GM19452 (cell line): ENCODE data around the gene MAP2K6.

Source experiments
- ATAC-seq: cut with Tn5 transposase; IDR thresholded peaks from one replicate; pipeline ENCODE4 v1.9.1; 2021; ENCODE audit not compliant: unreplicated experiment

Gene MAP2K6

DNA sequence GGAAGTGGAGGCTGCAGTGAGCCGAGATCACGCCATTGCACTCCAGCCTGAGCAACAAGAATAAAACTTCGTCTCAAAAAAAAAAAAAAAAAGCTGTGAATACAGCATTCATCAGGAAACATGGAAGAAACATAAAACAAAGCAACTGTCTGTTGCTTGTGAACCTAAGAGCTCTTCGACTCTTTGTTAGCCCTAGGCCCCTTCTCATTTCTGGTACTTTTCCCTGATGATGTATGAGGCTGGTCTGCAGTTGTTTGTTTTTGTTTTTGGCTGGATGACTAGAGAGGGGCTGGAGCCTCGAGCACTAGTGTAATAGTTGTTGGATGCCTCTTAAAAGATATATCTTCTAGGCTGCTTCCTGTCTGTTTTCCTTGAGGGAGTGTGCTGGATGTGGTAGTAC lies 113.5 kb downstream of the MAP2K6 start:
- no peak for ATAC-seq

DNA sequence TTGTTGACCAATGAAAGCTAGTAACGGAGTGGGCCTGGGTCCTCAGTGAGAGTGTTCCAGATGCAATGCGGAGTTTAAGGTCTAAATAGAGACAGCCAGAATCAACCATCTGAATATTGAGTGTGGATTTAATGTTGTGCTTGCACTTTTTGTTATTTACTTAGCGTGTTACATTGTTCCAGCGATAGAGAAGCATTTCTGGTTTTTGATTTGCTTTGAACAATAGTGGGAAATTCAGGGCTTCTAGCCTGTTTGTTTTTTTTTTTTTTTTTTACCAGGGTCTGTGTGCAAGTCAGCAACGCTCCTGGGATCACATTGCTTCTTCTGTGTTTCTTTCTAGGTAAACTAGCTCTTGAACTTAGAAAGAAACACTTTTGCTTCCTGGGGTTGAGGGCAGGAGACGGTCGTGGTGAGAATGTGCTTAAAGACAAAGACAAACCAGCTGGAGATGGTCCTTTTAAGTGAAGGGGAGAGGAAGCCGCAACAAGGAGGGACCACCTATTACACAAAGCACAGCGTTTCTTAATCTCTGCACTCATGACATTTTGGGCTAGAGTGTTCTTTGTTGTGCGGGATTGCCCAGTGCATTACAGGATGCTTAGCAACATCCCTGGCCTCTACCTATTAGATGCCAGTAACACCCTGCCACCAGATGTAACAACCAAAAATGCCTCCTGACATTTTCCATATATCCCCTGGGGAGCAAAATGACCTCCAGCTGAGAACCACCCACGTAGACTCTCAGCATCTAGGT lies 119.2 kb downstream of the MAP2K6 start:
- ATAC-seq, result no peak

DNA sequence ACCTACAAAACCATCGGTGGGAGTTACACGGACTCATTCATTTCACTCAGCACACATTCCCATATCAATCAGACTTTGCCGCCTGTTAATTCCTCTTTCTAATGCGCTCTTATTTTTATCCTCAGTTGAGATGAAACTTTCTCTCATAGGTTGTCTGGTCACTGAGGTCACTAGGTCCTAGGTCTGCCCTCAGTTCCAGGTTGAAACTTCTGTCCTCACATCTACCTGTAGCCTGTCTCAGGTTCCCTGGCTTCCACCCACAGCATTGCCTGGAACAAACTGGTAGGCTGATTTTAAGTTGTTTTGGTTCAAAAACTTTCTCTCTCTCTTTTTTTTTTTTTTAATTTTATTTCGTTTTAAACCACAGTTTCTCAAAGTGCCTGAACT lies 119.7 kb downstream of the MAP2K6 start:
- ATAC-seq, result no peak

DNA sequence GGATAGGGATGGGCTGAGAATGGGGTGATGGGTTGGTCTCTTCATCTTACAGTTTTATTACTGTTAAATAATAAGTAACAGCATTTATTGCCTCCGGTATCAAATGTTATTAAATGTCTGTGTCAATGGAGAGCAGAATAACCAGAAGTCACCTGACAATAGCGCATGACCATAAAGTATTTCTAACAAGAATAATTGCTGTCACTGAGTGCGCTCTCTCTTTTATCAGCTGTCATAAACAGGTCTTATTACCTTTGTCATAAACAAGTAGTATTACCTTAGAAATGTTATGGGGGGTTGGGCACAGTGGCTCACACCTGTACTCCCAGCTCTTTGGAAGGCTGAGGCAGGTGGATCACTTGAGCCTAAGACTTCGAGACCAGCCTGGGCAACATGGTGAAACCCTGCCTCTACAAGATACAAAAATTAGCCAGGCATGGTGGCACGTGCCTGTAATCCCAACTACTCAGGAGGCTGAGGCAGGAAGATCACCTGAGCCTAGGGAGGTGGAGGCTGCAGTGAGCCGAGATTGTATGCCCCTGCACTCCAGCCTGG lies 120.6 kb downstream of the MAP2K6 start:
- no peak for ATAC-seq

DNA sequence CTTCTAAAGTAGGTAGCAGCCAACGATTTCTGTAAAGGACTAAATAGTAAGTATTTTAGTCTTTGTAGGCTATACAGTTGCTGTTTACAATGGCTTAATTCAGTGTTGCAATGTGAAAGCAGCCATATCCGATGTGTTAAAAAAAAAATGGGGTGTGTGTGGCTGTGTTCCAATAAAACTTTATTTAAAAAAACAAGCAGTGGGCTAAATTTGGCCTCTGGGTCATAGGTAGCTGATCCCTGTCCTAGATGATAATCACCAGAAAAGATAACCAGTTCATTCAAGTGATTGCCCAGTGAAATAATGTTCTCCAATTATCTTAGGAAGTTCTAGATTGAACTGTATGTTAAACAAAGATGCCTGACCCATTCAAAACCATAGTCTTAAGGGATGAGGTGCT lies 124.3 kb downstream of the MAP2K6 start:
- ATAC-seq, result no peak

DNA sequence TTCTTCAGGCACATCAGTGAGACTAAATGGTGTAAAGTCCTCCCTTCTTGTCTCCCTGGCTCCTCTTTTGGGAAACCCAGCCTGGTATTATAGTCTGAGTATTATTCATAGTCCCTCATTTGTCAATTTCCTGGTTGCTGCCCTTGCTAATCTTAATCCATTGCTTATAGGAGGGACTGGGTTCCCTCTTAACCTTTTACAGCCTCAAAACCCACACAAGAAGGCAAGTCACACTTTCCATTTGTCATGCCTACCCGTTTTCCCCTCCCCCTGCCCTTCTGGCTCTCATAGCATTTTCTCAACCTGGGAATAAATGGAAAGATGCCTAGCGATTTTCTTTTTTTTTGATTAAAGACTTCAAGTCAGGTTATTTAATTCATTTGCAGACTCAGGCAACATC lies 124.8 kb downstream of the MAP2K6 start:
- no peak for ATAC-seq

DNA sequence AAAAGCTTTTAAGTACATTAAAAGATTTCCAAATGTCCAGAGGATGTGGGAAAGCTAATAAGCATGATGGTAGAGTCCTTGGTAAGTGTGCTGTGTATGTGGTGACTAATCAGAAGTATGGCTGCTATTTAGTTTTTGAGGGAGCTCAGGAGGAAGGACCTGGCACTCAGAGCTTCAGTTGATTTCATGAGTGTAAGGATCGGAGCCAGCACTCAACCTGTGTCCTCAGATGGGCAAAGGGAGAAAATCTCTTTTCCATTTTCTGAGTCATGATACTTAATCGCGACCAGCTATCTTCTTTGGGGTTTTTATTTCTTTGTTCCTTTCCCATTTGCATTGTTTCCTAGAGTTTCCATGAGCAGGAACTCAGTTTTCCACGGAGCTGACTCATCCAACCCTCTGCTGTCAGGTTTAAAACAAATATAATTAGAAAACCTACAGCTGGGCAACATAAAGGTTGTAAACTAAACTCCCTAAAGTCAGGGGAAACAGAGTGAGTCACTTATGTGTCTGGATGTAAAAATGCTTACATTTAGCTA lies 125.4 kb downstream of the MAP2K6 start:
- ATAC-seq, result no peak

DNA sequence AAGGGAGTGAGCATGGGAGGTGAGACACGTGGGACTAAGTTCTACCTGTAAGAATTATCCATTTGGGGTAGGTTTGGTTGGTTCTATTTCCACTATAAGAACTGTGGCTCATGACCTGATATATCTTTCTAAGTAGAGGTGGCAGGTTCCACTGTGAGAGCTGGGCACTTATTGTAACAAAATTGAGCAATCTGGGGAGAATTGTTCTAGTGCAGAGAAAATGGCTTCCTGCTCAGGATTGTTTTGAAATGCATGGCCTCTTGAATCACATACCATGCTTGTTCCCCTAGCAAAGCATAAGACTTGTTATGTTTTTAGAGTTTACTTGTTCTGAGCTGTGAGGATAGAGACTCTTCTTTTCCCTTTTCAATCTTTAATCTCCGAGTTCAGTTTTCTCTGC lies 125.9 kb downstream of the MAP2K6 start:
- ATAC-seq, result no peak

DNA sequence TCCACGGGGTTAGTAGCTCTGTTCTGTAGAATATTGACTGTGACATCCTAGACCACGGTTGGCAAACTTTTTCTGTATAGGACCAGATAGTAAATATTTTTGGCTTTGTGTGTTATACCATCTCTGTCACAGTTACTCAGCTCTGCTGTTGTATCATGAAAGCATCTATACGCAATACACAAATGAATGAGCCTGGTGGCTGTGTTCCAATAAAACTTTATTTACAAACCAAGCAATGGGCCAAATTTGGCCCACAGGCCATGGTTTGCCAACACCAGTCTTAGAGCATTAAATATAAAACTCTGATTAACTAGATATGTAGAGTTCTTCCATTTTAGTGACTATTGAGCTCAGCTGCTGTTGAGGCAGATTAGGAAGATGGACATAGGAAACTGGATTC lies 132.7 kb downstream of the MAP2K6 start:
- ATAC-seq, result no peak

DNA sequence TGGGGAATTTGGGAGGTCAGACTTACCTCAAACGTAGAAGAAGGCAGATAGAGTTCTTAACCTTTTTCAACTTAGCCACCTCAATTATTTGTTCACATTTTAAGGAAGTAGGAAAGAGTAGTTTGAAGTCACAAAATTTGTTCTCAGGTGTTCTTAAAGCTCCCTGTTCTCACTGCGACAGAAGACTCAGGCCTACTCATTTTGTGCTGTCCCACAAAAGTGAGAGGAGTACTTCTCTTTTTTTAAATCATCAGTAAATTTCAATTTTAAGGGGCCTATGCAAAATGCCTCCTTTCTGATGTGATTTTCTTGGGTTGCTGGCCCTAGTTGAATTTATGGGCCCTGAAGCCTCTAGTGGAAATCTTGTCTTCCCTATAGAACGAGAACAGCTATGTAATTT lies 133.4 kb downstream of the MAP2K6 start:
- ATAC-seq, result no peak

DNA sequence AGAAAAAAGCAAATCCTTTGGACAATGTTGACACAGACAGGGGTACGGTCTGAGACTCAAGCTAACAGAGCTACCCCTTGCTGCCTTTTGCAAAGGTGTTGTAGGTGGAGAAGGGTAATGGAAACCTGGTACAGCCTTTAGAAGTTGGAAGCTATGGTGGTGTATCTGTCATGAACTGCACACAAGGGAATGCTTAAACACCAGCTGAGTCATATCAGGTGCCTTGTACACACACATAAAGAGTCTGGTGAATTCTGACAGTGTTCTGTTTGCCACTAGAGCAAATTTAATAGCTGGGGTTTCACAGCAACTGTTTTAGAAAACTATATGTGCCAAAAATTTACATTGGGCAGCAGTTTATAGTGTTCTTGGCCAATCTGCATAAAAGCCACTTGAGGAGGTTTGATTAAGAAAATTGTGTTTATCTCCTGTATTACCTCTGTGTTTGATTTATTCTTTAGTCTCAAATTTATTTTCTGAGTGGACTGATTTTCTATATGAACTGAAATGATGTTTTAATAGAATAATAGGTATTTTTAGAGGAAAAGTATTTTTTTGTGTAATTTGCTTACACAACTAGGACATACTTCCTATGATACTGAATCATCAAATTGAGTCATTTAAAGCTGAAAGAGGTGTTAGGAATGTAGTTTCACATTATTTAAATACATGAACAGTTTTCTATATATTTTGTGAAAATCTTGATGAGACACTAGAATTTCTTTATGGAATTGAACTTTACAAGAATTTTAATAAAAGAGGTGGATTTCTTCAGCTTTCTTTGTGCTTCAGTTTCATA lies 136.9 kb downstream of the MAP2K6 start:
- no peak for ATAC-seq

DNA sequence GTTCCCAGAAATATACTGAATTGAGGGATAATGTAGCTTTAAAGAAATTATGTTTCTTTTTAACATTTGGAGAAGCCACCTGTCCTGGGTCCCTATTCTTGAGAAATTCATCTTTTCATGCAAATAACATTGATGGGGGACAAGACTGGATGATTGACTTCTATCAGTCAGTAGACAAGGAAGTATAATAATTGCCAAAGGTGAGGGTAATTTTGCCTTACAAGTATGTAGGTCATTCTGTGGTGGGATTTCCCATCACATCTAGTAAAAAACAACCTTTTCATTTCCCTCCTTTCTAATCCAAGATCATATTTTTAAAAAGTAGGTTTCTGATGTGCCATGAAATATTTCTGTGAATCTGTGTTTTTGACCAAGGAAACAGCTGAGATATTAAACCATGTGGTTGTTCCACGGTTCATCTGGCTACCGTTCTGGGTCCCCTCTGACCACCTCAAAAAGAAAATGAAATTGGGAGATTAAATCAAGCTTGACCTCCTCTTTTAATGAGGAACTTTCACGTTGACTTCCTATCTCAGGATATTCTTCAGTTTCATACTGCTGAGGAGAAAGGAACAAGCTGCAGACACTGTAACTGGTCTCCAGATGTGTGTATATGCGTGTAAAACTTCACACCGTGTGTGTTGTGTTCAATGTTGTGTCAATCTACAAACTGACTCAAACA lies 138.6 kb downstream of the MAP2K6 start:
- ATAC-seq, result no peak

DNA sequence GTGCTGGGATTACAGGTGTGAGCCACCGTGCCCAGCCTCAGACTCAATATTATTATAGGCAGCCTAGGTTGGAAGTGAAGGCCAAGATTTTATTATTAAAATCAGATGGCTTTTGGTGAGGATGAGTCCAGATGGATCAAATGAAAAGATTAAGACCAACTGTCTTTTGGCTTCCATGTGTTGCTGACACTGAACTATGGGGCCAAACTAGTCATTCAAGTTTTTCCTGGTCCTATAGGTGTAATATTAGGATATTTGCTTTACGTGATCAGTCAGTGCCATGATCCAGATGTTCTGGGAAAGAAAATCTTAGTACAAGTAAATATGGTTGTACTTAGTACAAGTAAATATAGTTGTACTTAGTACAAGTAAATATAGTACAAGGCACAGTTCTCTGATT lies 140.6 kb downstream of the MAP2K6 start:
- ATAC-seq, result no peak

DNA sequence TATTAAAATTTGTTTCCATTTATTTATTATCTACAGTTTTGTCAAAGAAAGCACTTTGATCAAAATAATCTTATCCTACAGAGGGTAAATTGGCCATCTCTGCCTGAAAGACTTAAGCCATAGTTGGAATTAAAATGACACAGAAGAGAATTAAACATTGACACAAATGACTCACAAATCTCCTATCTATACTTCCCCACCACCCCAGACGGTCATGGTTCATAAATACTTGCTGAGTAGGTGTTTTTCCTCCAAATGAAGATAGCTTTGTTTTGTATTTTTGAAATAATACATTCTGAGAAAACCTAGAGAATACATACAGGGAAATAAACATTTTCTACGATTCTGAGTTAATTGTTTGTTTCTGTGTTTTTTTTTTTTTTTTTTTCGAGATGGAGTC lies 142.8 kb downstream of the MAP2K6 start:
- ATAC-seq, result no peak

DNA sequence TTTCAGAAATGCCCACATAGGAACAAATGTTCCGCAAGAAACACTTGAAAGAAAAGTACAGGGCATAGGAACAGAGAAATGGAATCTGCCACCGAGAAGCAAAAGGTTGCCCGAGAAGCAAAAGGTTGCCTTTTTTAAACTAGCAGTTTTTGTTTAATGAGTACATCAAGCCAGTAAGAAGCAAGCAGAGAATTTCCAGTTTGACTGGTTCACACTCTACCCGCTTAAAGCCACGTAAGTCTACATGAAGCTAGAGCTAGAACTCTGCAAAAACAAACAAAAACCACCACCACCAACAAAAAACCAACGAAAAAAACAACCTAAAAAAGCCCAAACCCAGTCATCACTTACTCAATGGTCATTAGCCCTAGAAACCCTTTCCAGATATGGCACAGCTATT lies 144.3 kb downstream of the MAP2K6 start:
- no peak for ATAC-seq

DNA sequence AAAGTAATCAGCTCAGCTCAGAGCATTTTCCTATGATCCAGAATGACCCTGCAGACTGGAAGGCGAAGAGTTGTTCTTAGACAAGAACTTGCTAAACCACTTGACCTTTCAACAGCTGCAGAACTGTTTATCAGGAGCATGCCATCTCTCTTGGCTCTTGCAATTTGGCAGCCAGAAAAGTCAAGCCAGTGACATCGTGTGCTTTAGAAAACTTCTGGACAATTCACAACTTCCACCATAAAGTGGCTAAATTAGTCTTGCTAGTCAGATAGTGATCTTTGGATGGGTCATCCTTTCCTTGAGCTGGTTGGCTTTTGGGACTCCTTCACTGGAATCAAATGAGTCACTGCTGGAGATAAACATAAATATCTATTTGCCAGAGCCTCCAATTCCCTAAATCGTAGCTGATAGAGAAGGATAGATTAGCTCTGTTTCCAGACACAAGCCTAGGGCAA lies 146.5 kb downstream of the MAP2K6 start:
- no peak for ATAC-seq

DNA sequence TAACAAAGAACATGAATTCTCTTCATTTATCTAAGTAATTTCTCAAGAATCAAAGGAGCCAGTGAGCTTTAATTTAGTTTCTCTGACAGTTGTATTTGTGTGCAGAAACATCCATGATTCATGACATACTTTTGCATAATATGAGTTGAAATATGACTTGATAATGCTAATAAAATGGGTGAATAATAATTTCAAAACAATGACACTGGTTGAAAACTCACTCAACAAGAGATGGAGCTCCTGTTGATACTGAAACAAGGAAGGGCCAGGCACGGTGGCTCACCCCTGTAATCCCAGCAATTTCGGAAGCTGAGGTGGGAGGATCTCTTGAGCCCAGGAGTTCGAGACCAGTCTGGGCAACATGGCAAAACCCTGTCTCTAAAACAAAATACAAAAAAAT lies 147.0 kb downstream of the MAP2K6 start:
- no peak for ATAC-seq

DNA sequence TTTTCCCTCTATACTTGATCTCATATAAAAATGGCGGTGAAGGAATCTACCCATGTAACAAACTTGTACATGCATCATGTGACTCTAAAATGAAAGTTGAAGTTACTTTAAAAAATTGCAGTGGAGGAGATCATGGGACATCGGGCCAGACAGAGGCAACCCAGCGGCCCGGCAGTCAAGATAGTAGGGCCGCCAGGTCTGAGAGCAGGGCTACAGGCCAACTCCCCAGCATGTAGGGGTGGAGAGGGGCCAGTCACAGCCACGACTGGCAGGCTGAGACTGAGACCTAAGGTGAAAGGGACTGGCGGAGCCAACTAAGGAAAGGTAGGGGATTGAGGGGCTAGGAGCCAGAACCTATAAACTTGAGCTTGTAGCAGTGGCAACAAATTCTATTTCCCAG lies 150.9 kb downstream of the MAP2K6 start:
- ATAC-seq, result no peak

DNA sequence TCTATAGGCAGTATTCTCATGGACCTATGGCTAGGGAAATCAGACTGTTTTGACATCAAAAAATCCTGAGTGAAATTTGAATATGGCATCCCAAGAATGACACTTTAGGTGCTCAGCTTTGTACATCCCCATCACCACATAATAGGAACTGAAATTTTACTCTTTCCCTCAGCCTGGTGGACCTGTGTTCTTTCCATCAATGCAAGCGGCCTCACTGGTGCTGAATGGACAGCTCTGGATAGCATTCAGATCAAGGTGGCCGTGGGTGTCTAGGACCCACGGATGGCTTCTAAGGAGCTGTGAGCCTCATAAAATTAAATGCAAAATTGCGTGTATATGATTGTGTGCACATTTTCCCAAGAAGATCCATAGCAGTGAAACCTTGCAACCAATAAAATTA lies 152.6 kb downstream of the MAP2K6 start:
- ATAC-seq, result no peak

DNA sequence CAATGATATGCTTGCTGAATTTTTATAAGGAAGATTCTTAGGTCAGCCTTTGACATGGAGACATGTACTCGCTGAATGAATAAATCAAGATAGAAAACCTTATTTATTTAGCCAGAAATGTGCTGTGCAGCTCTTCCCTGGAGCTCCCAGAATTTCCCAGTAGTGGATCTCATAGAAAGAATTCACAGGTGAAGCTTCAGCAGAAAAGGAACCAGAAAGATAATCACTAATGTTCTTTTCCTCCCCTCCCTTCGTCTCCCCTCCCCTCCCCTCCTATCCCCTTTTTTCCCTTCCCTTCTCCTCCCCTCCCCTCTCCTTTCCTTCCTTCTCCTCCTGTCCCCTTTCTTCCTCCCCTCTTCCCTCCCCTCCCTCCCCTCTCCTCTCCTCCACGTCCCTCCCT lies 158.2 kb downstream of the MAP2K6 start:
- no peak for ATAC-seq

DNA sequence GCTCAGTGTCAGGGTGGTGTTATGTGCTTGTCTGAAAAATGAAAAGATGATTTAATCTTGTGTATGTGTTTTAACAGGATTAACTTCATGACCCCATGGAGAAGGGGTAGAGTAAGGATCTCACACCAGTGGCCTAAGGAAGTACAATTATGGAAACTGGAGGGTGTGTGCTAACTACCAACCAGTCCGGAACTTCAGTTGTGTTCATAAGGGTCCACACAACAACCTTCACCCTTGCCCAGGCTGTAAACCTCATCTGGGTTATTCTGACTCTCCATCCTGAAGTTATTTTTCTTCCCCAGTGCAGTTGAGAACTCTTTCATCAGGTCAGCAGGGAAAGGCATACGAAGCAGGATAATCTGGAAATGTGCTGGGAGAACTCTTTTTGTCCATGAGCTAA lies 158.9 kb downstream of the MAP2K6 start:
- no peak for ATAC-seq
